Testis (tissue), 3 donors: ENCODE measurements around the gene ITIH3. TPM values are rescaled to one million over a fixed set of nuclear protein-coding genes. Genes with fewer than 3 reads are reported as not detected.

Experiments
- DNase-seq: peaks from one replicate; pipeline ENCODE4 v3.0.0-alpha.2; 2019
- H3K27ac ChIP-seq, 2 donors: fragments of 200-600 bp; sonication (generic); one replicate each; pipeline ENCODE4 v1.5.1; 2019
- H3K27me3 ChIP-seq: fragments of 200-600 bp; sonication (generic); one replicate; pipeline ENCODE4 v1.5.1; 2019
- H3K36me3 ChIP-seq: fragments of 200-600 bp; sonication (generic); one replicate; pipeline ENCODE4 v1.5.1; 2017; ENCODE audit warnings: low read depth; ENCODE audit errors: missing control alignments
- H3K4me1 ChIP-seq: fragments of 200-600 bp; sonication (generic); one replicate; pipeline ENCODE4 v1.5.1; 2019
- H3K4me3 ChIP-seq, 2 donors: fragments of 200-600 bp; sonication (generic); one replicate each; pipeline ENCODE4 v1.5.1; 2017 to 2019
- H3K9me3 ChIP-seq: fragments of 200-600 bp; sonication (generic); one replicate; pipeline ENCODE4 v1.5.1; 2017
- POLR2A ChIP-seq: fragments of 450-650 bp; IDR thresholded peaks from one replicate; pipeline ENCODE4 v1.6.1; 2017; ENCODE audit warnings: antibody characterized with exemption, mild to moderate bottlenecking, moderate library complexity
- WGBS, 2 donors: methylation state at CpG; one replicate each; pipeline ENCODE4 v1.1.5; 2018; 5-methylcytosine and 5-hydroxymethylcytosine counted together
- intact Hi-C: fragments of 100-400 bp; cut with DNase I; formaldehyde crosslinking; loops from one replicate; pipeline ENCODE4 v1.15.1; 2023; ENCODE audit warnings: low total_unique reads
- polyA plus RNA-seq: library from polyadenylated mRNA; stranded (reverse); fragments of 350-450 nt; fragmentation: Illumina TruSeq; extraction: RNeasy Lipid Tissue Mini Kit (QIAGEN cat#74804); gene quantifications from one replicate; pipeline ENCODE4 v1.2.3, GENCODE V29; 2014; ENCODE audit warnings: low read depth, low replicate concordance; ENCODE audit not compliant: insufficient read depth
- total RNA-seq, 2 donors: library from RNA; depleted of rRNA; stranded (reverse); fragments of >200 nt; gene quantifications; one replicate each; pipeline ENCODE4 v1.2.3, GENCODE V29; 2016
- TF ChIP-seq, protein P1 (sequence below), 3 experiments: fragments of 450-650 bp in 2 of 3; fragments of 200-600 bp in 1 of 3; sonication (generic) in 1 of 3; IDR thresholded peaks; one replicate each; pipeline ENCODE4 v1.5.1; 2016 to 2019; ENCODE audit warnings: antibody characterized with exemption in 3 of 3, mild to moderate bottlenecking in 2 of 3, moderate library complexity in 1 of 3

Gene ITIH3
- total and polyA plus RNA-seq, 3 donors from 2014 or later = 5.4 to 9.9 (median 6.3) TPM

DNA sequence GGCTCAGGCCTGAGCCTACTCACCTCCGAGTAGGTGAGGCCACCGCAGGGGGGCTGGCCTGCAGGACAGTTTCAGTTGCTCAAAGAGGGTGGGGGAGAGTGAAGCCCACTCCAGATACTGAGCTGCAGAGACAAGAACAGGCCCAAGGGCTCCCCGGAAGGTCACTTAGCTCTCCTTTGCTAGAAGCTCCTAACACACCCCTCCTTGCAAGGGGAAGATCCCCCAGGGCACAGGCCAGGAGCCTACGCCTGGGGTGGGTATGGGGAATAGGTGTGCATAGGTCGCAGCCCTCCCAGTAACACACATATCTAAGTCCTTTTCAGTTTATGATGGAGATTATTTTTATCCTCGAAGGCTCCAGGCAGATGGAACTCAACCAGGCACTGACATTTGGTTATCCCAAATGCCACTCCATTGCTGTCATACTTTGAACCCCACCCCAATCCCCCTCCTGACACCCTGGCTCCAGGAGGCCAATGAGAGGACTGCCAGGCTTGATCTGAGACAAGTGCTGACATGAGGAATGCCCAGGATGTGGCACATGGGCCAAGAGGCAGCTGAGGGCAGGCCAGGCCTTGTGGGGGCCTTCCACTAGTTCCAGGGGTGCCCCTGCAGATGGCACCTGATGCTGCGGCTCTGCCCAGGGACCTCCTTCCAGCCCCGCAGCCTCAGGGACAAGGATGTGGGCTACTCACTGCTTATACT lies 41.3 kb downstream of the ITIH3 start:
- Histone ChIP-seq H3K4me1 (no peaks in the 10 kb centered on the region), H3K4me3 (no peak overlapping the region), H3K9me3 (no peaks in the 10 kb centered on the region), H3K27ac (no peak overlapping the region), H3K27me3 (no peaks in the 10 kb centered on the region), H3K36me3 (no peaks in the 10 kb centered on the region)
- 88 to 93% methylated on average over 8 of the region's 8 CpGs for WGBS, 2 donors
- intact Hi-C loops = no loop called here
- no peak for DNase-seq
- no peak for TF ChIP-seq POLR2A
- TF ChIP-seq, protein P1, sequence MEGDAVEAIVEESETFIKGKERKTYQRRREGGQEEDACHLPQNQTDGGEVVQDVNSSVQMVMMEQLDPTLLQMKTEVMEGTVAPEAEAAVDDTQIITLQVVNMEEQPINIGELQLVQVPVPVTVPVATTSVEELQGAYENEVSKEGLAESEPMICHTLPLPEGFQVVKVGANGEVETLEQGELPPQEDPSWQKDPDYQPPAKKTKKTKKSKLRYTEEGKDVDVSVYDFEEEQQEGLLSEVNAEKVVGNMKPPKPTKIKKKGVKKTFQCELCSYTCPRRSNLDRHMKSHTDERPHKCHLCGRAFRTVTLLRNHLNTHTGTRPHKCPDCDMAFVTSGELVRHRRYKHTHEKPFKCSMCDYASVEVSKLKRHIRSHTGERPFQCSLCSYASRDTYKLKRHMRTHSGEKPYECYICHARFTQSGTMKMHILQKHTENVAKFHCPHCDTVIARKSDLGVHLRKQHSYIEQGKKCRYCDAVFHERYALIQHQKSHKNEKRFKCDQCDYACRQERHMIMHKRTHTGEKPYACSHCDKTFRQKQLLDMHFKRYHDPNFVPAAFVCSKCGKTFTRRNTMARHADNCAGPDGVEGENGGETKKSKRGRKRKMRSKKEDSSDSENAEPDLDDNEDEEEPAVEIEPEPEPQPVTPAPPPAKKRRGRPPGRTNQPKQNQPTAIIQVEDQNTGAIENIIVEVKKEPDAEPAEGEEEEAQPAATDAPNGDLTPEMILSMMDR (IDR thresholded peaks at IDR 0.05) = no peak

DNA sequence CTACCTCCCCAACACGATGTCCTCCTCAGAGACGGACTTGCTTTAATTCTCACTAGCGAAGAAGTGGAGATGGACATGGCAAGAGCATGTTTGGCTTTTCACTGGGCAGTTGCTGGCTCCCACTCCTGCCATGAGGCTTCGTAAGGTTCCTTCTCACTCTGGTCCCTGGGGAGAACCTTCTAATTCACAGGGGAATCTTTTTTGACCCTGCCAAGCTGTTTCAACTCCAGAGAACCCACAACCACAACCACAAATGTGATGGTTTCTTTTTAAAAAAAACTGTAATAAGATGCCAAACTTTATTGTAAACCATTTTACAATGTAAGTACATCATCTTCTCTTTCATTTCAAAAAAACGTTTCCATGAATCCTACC lies 41.9 kb downstream of the ITIH3 start:
- no peaks in the 10 kb centered on the region for H3K36me3 ChIP-seq
- no peak overlapping the region for H3K27ac ChIP-seq
- no peak overlapping the region for H3K4me3 ChIP-seq
- no peaks in the 10 kb centered on the region for H3K4me1 ChIP-seq
- intact Hi-C loops = no loop called here
- no peak for TF ChIP-seq POLR2A
- no peaks in the 10 kb centered on the region for H3K27me3 ChIP-seq
- no peak for DNase-seq
- no peaks in the 10 kb centered on the region for H3K9me3 ChIP-seq
- 90 to 92% methylated on average over 5 of the region's 5 CpGs for WGBS, 2 donors

DNA sequence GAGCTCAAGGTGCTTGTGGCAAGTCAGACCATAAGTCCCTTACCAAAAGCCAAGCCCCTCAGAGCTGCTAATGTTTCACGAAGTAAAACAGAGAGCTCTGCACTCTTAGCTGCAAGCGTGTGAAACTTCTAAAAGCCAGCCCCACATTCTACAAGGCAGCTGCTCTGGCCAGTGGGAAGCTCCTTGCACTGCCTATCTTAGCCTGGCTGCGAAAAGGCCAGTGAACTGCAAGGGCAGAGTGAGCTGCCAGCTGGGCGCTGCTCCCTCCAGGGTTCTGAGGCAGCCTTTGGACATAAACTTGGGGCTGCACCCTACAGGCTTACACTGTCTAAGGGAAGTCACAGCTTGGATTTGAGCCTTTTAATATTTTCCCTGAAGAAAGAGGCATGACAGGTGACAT lies 42.4 kb downstream of the ITIH3 start:
- 94 to 100% methylated on average over 2 to 4 of the region's 4 CpGs for WGBS, 2 donors
- intact Hi-C loops = no loop called here
- Histone ChIP-seq H3K4me1 (no peaks in the 10 kb centered on the region), H3K36me3 (no peaks in the 10 kb centered on the region), H3K9me3 (no peaks in the 10 kb centered on the region), H3K4me3 (no peak overlapping the region), H3K27me3 (no peaks in the 10 kb centered on the region), H3K27ac (no peak overlapping the region)
- no peak for DNase-seq
- TF ChIP-seq, protein P1 (IDR thresholded peaks at IDR 0.05) = no peak
- TF ChIP-seq POLR2A = no peak

DNA sequence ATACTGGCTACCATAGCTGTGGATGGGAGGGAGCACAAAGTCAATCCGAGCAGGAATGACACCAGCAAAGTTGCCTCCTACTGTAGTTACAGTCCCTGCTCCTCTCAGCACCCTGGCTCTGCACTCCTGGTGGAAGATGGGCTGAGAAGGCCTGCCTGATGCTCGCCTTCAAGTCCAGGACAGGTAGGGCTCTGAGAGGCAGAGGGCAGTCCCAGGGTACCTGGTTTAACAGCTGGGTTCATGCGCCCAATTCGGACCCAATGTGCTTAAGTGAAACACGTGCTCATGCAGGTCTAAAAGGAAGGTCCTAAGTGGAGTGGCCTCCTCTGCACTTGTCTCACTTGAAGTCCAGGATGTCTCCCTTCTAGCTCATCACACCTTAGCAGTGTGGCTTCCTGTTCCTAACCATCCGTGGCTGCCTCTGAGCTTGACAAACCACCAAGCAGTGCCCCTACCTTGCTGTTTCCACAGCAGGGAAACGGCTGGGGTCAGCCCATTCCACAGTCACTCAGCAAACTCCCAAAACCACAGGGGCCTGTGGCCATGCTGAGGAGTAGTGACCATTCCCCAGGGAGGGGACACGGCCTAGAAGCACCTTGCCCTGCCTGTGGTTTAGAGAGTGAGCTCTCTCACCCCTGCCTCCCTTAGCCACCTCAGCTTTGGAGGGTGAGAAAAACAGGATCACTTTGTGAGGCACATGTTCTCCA lies 44.1 kb downstream of the ITIH3 start:
- intact Hi-C loops = no loop called here
- Histone ChIP-seq H3K4me1 (peaks cover 5% of the 10 kb centered on the region), H3K4me3 (no peak overlapping the region), H3K36me3 (no peaks in the 10 kb centered on the region), H3K27me3 (no peaks in the 10 kb centered on the region), H3K9me3 (no peaks in the 10 kb centered on the region), H3K27ac (no peak overlapping the region)
- WGBS, 2 donors = 93 to 97% methylated on average over 5 to 8 of the region's 8 CpGs
- no peak for DNase-seq
- TF ChIP-seq, protein P1 (IDR thresholded peaks at IDR 0.05) = no peak
- no peak for TF ChIP-seq POLR2A

DNA sequence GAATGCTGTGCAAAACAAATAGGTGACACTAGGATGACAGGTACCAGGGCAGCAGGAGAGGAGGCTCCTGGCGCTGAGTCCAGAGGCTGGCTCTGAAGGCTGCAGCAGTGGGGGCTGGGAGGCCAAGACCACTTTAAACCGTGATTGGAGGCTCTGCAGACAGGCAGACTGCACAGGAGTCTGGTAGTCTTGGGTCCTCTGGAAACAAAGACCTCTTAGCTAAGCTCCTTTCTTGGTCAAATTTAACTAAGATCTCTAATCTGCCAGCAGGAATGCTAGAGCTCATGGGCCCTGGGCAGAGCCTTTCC lies 44.6 kb downstream of the ITIH3 start:
- H3K27ac ChIP-seq = no peak overlapping the region
- intact Hi-C loops = no loop called here
- H3K4me1 ChIP-seq = peaks cover 7% of the 10 kb centered on the region
- DNase-seq = no peak
- no peak for TF ChIP-seq POLR2A
- TF ChIP-seq, protein P1 (IDR thresholded peaks at IDR 0.05) = no peak
- 92 to 95% methylated on average over 2 of the region's 2 CpGs for WGBS, 2 donors
- no peaks in the 10 kb centered on the region for H3K36me3 ChIP-seq
- no peaks in the 10 kb centered on the region for H3K27me3 ChIP-seq
- H3K9me3 ChIP-seq = no peaks in the 10 kb centered on the region
- no peak overlapping the region for H3K4me3 ChIP-seq
